ENCODE results near the gene AUTS2. TPM values are rescaled to one million over a fixed set of nuclear protein-coding genes. Genes with fewer than 3 reads are reported as not detected.

The AUTS2 gene
- total and polyA plus RNA-seq, 9 of the 15 experiments (the other 6 are each of a cell fraction or from before 2014, with no cell fraction given), result 0.58 TPM; not detected in 8

- TF ChIP-seq ZNF518B (CRISPR knock-in tag; IDR thresholded peaks at IDR 0.05) (no peak), ZNF445 (CRISPR knock-in tag; IDR thresholded peaks at IDR 0.05; ENCODE audit: low read depth) (no peak), ATF1 (CRISPR knock-in tag; IDR thresholded peaks at IDR 0.05) (no peak), ATF1 (tag; IDR thresholded peaks at IDR 0.05) (no peak), CTBP1 (IDR thresholded peaks at IDR 0.05; ENCODE audit: borderline replicate concordance) (no peak), MGA (IDR thresholded peaks at IDR 0.05) (no peak)
These were observed 145.8 kb downstream of the AUTS2 start (continued) for GRCh38 chr7:69744026-69744425.
